ES-I3 (cell line): ENCODE measurements around the gene CACNA1C.

Experiments used
- H3K36me3 ChIP-seq: 2 replicates; pipeline ENCODE4 v1.6.1; 2013; ENCODE audit warnings: mild to moderate bottlenecking, low read length, control low read depth, moderate library complexity; ENCODE audit not compliant: insufficient read depth
- H3K4me1 ChIP-seq: 2 replicates; pipeline ENCODE4 v1.6.1; 2013; ENCODE audit warnings: mild to moderate bottlenecking, control low read depth, low read length; ENCODE audit not compliant: insufficient read depth
- H3K9ac ChIP-seq: 2 replicates; pipeline ENCODE4 v1.6.1; 2013; ENCODE audit warnings: low read depth, mild to moderate bottlenecking, low read length, moderate library complexity
- H3K9me3 ChIP-seq: 2 replicates; pipeline ENCODE4 v1.6.1; 2013; ENCODE audit warnings: mild to moderate bottlenecking, low read length, moderate library complexity; ENCODE audit not compliant: control insufficient read depth, insufficient read depth

CACNA1C gene

DNA sequence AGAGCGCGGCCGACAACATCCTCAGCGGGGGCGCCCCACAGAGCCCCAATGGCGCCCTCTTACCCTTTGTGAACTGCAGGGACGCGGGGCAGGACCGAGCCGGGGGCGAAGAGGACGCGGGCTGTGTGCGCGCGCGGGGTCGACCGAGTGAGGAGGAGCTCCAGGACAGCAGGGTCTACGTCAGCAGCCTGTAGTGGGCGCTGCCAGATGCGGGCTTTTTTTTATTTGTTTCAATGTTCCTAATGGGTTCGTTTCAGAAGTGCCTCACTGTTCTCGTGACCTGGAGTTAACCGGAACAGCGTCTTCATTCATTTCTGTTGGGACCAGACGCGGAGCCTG, 638.2 kb downstream of the CACNA1C start:
- H3K4me1 ChIP-seq = no peaks in the 10 kb centered on the region
- peak overlapping the region; percentile 91 for H3K9ac ChIP-seq
- H3K9me3 ChIP-seq = no peaks in the 10 kb centered on the region
- no peaks in the 10 kb centered on the region for H3K36me3 ChIP-seq

GRCh38 chr12:2691345-2692071, 638.7 kb downstream of the CACNA1C start:
- Histone ChIP-seq H3K9ac (peak overlapping the region; percentile 91), H3K36me3 (no peaks in the 10 kb centered on the region), H3K9me3 (no peaks in the 10 kb centered on the region), H3K4me1 (no peaks in the 10 kb centered on the region)

DNA sequence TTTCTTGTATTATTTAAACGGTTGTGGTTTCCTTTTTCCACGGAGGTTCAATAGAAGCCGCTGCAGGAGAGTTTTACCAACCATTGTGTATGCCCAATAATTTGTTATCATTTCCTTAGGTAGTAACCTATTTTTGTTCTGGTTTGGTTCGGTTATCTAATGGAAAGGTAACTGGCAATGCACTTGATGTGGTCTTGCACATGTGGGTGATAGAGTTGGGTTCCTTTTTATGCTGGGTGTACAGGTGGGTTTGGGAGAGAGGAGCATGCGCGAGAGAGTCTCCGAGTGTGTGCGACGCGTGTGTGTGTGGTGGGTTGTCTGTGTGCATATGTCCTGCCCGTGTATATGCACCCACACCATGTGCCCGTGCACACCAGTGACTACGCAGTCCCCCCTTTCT, 639.3 kb downstream of the CACNA1C start:
- Histone ChIP-seq H3K9me3 (no peaks in the 10 kb centered on the region), H3K4me1 (no peaks in the 10 kb centered on the region), H3K9ac (peak overlapping the region; percentile 91; the same call in 1 of the 2 replicates), H3K36me3 (no peaks in the 10 kb centered on the region)

GRCh38 chr12:2693244-2693860, 640.6 kb downstream of the CACNA1C start:
- 0 out of 2 replicates have a peak, but pooled peaks cover 5% of the 10 kb centered on the region for H3K9me3 ChIP-seq
- peak overlapping the region; percentile 1; the same call in 1 of the 2 replicates for H3K9ac ChIP-seq
- no peaks in the 10 kb centered on the region for H3K4me1 ChIP-seq
- no peaks in the 10 kb centered on the region for H3K36me3 ChIP-seq

- no peak overlapping the region for H3K9ac ChIP-seq
- H3K4me1 ChIP-seq = no peaks in the 10 kb centered on the region
- peaks cover 11% of the 10 kb centered on the region; the same call in 1 of the 2 replicates for H3K9me3 ChIP-seq
- H3K36me3 ChIP-seq = no peaks in the 10 kb centered on the region
Observed at GRCh38 chr12:2693980-2694610, 641.3 kb downstream of the CACNA1C start.

DNA sequence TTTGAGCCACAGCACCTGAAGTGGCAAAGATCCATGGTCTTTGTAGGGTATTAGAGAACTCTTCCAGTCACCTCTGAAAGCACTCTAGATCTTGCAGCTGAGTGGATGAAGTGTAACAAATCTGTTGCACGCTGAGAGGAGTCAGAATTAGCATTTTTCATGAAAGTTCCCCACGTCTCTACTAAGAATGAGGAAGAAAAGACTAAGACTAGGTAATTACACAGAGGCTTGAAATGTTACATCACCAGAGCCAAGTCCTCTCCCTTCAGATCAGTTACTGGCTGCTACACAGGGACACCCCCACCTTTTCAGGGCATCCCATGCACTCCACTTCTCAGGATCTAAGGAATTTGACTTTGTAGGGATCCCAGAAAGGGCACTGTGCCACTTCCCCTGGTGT, 643.3 kb downstream of the CACNA1C start:
- H3K9me3 ChIP-seq = peaks cover 12% of the 10 kb centered on the region; the same call in 1 of the 2 replicates
- no peak overlapping the region for H3K9ac ChIP-seq
- no peaks in the 10 kb centered on the region for H3K4me1 ChIP-seq
- H3K36me3 ChIP-seq = no peaks in the 10 kb centered on the region

GRCh38 chr12:2697057-2697800, 644.4 kb downstream of the CACNA1C start:
- Histone ChIP-seq H3K36me3 (no peaks in the 10 kb centered on the region), H3K4me1 (no peaks in the 10 kb centered on the region), H3K9me3 (peaks cover 12% of the 10 kb centered on the region; the same call in 1 of the 2 replicates), H3K9ac (no peak overlapping the region)

GRCh38 chr12:2698566-2698965, 645.8 kb downstream of the CACNA1C start:
- H3K9me3 ChIP-seq = peaks cover 12% of the 10 kb centered on the region; the same call in 1 of the 2 replicates
- H3K36me3 ChIP-seq = no peaks in the 10 kb centered on the region
- H3K9ac ChIP-seq = no peak overlapping the region
- H3K4me1 ChIP-seq = no peaks in the 10 kb centered on the region

DNA sequence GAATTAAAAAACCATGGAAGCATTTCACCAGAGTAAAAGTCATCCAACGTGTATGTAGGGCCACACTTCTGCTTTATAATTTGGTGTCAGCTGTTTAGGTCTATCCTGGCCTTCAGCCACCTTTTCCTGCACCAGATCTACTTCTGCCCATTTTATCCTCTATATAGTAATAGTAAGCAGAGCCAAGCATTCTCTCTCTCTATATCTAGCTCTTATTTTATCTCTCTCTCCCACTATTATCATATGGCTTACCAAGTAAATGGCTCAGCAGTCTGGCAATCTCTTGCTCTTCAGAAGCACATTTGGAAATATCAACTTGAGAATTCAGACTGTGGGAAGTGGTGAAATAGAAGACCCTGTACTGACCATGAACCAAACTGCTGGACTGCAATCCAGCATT, 657.9 kb downstream of the CACNA1C start:
- Histone ChIP-seq H3K4me1 (no peaks in the 10 kb centered on the region), H3K9ac (no peak overlapping the region), H3K36me3 (no peaks in the 10 kb centered on the region), H3K9me3 (no peaks in the 10 kb centered on the region)

- Histone ChIP-seq H3K36me3 (no peaks in the 10 kb centered on the region), H3K9me3 (no peaks in the 10 kb centered on the region), H3K4me1 (no peaks in the 10 kb centered on the region), H3K9ac (no peak overlapping the region)
Observed at GRCh38 chr12:2719392-2719791, 666.6 kb downstream of the CACNA1C start.

DNA sequence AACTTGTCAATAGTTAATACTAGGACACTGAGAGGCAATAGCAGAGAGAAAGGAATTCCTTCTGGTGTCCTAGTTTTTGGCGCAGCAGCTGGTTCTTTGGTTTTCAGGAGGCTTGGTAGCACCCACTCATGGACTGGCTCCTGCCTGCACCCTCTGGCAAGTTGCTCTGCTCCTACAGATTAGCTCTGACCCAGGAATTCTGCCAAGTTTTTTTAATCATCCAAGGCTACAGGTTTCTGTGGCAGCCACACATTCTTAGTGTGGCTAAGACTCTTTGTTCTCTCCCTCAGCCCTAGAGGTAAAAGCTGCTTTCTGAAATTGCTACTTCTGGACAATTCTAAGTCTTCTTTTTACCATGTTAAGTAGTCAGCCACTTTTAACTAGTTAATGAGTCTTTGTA, 670.0 kb downstream of the CACNA1C start:
- H3K9ac ChIP-seq = no peak overlapping the region
- no peaks in the 10 kb centered on the region for H3K9me3 ChIP-seq
- H3K36me3 ChIP-seq = no peaks in the 10 kb centered on the region
- H3K4me1 ChIP-seq = no peaks in the 10 kb centered on the region

GRCh38 chr12:2732290-2732689, 679.5 kb downstream of the CACNA1C start:
- H3K4me1 ChIP-seq = no peaks in the 10 kb centered on the region

DNA sequence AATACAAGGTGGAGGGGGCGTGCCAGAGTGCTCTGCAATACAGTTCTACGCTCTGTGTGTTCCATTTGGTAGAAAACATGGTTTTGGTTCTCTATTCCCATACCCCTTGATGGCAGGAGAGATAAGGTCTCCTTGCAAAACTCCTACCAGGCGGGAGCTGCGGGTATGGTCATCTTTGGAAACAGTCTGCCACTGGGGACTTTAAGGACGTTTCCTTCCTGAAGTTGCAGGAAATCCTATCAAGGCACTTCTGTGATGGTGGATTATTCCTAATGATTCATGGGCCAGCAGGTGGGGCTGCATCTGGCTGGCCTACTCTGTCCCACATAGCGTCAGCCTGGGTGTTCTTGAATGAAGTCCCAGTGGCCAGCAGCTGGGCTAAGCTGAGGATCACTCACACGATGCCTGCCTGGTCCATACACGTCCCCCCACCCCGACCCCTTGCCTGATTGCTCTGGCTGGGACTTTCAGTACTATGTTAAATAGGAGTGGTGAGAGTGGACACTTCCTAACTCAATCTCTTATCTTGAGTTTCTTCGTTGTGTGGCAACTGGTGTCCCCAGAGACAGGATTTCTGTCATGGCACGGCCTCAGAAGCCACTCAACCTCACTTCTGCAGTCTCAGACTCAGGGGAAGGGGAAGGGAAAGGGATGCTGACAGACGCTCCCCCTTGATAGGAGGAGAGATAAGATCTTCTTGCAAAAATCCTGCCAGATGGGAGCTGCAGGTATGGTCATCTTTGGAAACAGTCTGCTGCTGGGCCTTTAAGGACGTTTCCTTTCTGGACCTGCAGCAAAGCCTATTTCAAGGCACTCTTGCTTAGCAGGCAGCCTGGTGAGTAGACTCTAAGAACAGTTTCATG, 680.9 kb downstream of the CACNA1C start:
- H3K9me3 ChIP-seq = no peaks in the 10 kb centered on the region
- no peaks in the 10 kb centered on the region for H3K36me3 ChIP-seq
- no peak overlapping the region for H3K9ac ChIP-seq
- H3K4me1 ChIP-seq = no peaks in the 10 kb centered on the region

More at GRCh38 chr12:2732290-2732689, 679.5 kb downstream of the CACNA1C start:
- no peak overlapping the region for H3K9ac ChIP-seq
- no peaks in the 10 kb centered on the region for H3K9me3 ChIP-seq
- H3K36me3 ChIP-seq = no peaks in the 10 kb centered on the region

GRCh38 chr12:2735432-2735831, 682.6 kb downstream of the CACNA1C start:
- no peak overlapping the region for H3K9ac ChIP-seq
- no peaks in the 10 kb centered on the region for H3K36me3 ChIP-seq
- H3K4me1 ChIP-seq = no peaks in the 10 kb centered on the region
- H3K9me3 ChIP-seq = no peaks in the 10 kb centered on the region
